Stimulated activated naive CD8-positive, alpha-beta T cell treated with anti-CD3 and anti-CD28 coated beads, Interleukin-15, amount 100 ng/mL, for 72 hours (primary cell): ENCODE data around the gene RGS14.

ENCODE experiments used
- ATAC-seq: fragments of 150-1000 bp; cut with Tn5 transposase; 2 replicates; pipeline ENCODE4 v1.10.0; 2021; ENCODE audit warnings: mild to moderate bottlenecking, moderate library complexity
- DNase-seq, 2 donors: peaks; one replicate each; pipeline ENCODE4 v3.0.0; 2021 to 2022
- H3K27ac Mint-ChIP-seq, 2 donors: one replicate each; pipeline ENCODE4 v1.8.0; 2022; ENCODE audit warnings: mild to moderate bottlenecking in 2 of 2, mixed read lengths in 2 of 2, moderate library complexity in 2 of 2
- H3K27me3 Mint-ChIP-seq: one replicate; pipeline ENCODE4 v1.8.0; 2022; ENCODE audit warnings: mixed read lengths
- H3K4me1 Mint-ChIP-seq: one replicate; pipeline ENCODE4 v1.8.0; 2022; ENCODE audit warnings: mild to moderate bottlenecking, mixed read lengths
- H3K4me3 Mint-ChIP-seq, 2 donors: one replicate each; pipeline ENCODE4 v1.8.0; 2022; ENCODE audit warnings: mild to moderate bottlenecking in 2 of 2, mixed read lengths in 2 of 2, moderate library complexity in 1 of 2
- H3K9me3 Mint-ChIP-seq, 2 donors: one replicate each; pipeline ENCODE4 v1.8.0; 2022; ENCODE audit warnings: mixed read lengths in 2 of 2

Gene RGS14

GRCh38 chr5:177357459-177358351 lies at the start of gene RGS14:
RGS14 (plus strand) TSS chr5:177357924; CDS start chr5:177358025, 101 bp downstream.
- Mint-ChIP-seq H3K27me3 (no peaks in the 10 kb centered on the region), H3K9me3 (peaks cover 11 to 14% of the 10 kb centered on the region in 2 donors), H3K27ac (peak within 1 kb of the TSS; percentile 85 to 94), H3K4me3 (peak within 1 kb of the TSS; percentile 90 to 94), H3K4me1 (peaks cover 80% of the 10 kb centered on the region)
- ATAC-seq (peak; percentile 91), DNase-seq (peak; percentile 66 to 71)

GRCh38 chr5:177308740-177309139 lies 49.0 kb upstream of the RGS14 start:
- peaks cover 78% of the 10 kb centered on the region for H3K4me1 Mint-ChIP-seq
- H3K27me3 Mint-ChIP-seq = no peaks in the 10 kb centered on the region
- no peak for ATAC-seq
- H3K27ac Mint-ChIP-seq = no peak overlapping the region
- DNase-seq = no peak
- H3K9me3 Mint-ChIP-seq = no peaks in the 10 kb centered on the region
- no peak overlapping the region for H3K4me3 Mint-ChIP-seq

- no peaks in the 10 kb centered on the region for H3K27me3 Mint-ChIP-seq
- H3K4me1 Mint-ChIP-seq = peaks cover 76% of the 10 kb centered on the region
- H3K9me3 Mint-ChIP-seq = no peaks in the 10 kb centered on the region
- DNase-seq (peak; percentile 75 to 79), ATAC-seq (no peak)
- H3K27ac Mint-ChIP-seq = peak overlapping the region in 1 of 2 donors; percentile 27
- peak overlapping the region; percentile 63 to 83 for H3K4me3 Mint-ChIP-seq
Measured at GRCh38 chr5:177309351-177310191, 48.2 kb upstream of the RGS14 start.

GRCh38 chr5:177310332-177310731 lies 47.4 kb upstream of the RGS14 start:
- Mint-ChIP-seq H3K27ac (no peak overlapping the region), H3K27me3 (no peaks in the 10 kb centered on the region), H3K9me3 (no peaks in the 10 kb centered on the region), H3K4me1 (peaks cover 73% of the 10 kb centered on the region), H3K4me3 (peak overlapping the region; percentile 83 to 88)
- DNase-seq (no peak), ATAC-seq (no peak)

GRCh38 chr5:177310757-177311391 lies 46.9 kb upstream of the RGS14 start:
- Mint-ChIP-seq H3K27ac (peak overlapping the region; percentile 73 to 95), H3K27me3 (no peaks in the 10 kb centered on the region), H3K4me3 (peak overlapping the region; percentile 83 to 88), H3K9me3 (no peaks in the 10 kb centered on the region), H3K4me1 (peaks cover 68% of the 10 kb centered on the region)
- ATAC-seq = no peak
- no peak for DNase-seq

GRCh38 chr5:177311392-177311722 lies 46.4 kb upstream of the RGS14 start:
- Mint-ChIP-seq H3K4me3 (peak overlapping the region; percentile 83 to 88), H3K4me1 (peaks cover 63% of the 10 kb centered on the region), H3K9me3 (no peaks in the 10 kb centered on the region), H3K27me3 (no peaks in the 10 kb centered on the region), H3K27ac (peak overlapping the region; percentile 78 to 98)
- ATAC-seq = no peak
- no peak for DNase-seq

- Mint-ChIP-seq H3K27me3 (no peaks in the 10 kb centered on the region), H3K9me3 (no peaks in the 10 kb centered on the region), H3K4me3 (peak within 1 kb of the TSS; percentile 83 to 88), H3K4me1 (peaks cover 57% of the 10 kb centered on the region), H3K27ac (peak within 1 kb of the TSS; percentile 95 to 98)
- DNase-seq (peak; percentile 98), ATAC-seq (peak; percentile 89)
Measured at GRCh38 chr5:177311723-177312648, 45.7 kb upstream of the RGS14 start, which contains the start of gene MXD3. MXD3 (minus strand) TSS chr5:177311898; CDS start chr5:177311830, 68 bp downstream.

- H3K4me1 Mint-ChIP-seq = peaks cover 55% of the 10 kb centered on the region
Measured at GRCh38 chr5:177312649-177313181, 45.0 kb upstream of the RGS14 start.

GRCh38 chr5:177313561-177314259 lies 44.0 kb upstream of the RGS14 start:
- Mint-ChIP-seq H3K9me3 (no peaks in the 10 kb centered on the region), H3K4me3 (peak overlapping the region; percentile 59 to 83), H3K27ac (no peak overlapping the region), H3K27me3 (no peaks in the 10 kb centered on the region), H3K4me1 (peaks cover 63% of the 10 kb centered on the region)
- no peak for ATAC-seq
- no peak for DNase-seq

More at GRCh38 chr5:177312649-177313181, 45.0 kb upstream of the RGS14 start:
- Mint-ChIP-seq H3K27ac (peak overlapping the region; percentile 93 to 98), H3K27me3 (no peaks in the 10 kb centered on the region), H3K4me3 (peak overlapping the region; percentile 83 to 88), H3K9me3 (no peaks in the 10 kb centered on the region)
- DNase-seq = peak; percentile 56 to 64
- peak; percentile 53 for ATAC-seq

GRCh38 chr5:177314376-177315342 lies 43.1 kb upstream of the RGS14 start:
- H3K27me3 Mint-ChIP-seq = no peaks in the 10 kb centered on the region
- no peak overlapping the region for H3K27ac Mint-ChIP-seq
- H3K4me3 Mint-ChIP-seq = peak overlapping the region in 1 of 2 donors; percentile 24
- DNase-seq (no peak), ATAC-seq (no peak)
- peaks cover 60% of the 10 kb centered on the region for H3K4me1 Mint-ChIP-seq
- no peaks in the 10 kb centered on the region for H3K9me3 Mint-ChIP-seq

GRCh38 chr5:177315411-177315810 lies 42.3 kb upstream of the RGS14 start:
- no peak for ATAC-seq
- H3K4me1 Mint-ChIP-seq = peaks cover 60% of the 10 kb centered on the region
- no peaks in the 10 kb centered on the region for H3K27me3 Mint-ChIP-seq
- H3K9me3 Mint-ChIP-seq = no peaks in the 10 kb centered on the region
- no peak overlapping the region for H3K4me3 Mint-ChIP-seq
- no peak for DNase-seq
- H3K27ac Mint-ChIP-seq = no peak overlapping the region

- Mint-ChIP-seq H3K27ac (peak overlapping the region in 1 of 2 donors; percentile 85), H3K9me3 (no peaks in the 10 kb centered on the region), H3K27me3 (no peaks in the 10 kb centered on the region), H3K4me3 (no peak overlapping the region), H3K4me1 (peaks cover 56% of the 10 kb centered on the region)
- ATAC-seq (no peak), DNase-seq (no peak)
Measured at GRCh38 chr5:177316005-177316404, 41.7 kb upstream of the RGS14 start.

- Mint-ChIP-seq H3K4me1 (peaks cover 53% of the 10 kb centered on the region), H3K27ac (no peak overlapping the region), H3K27me3 (no peaks in the 10 kb centered on the region), H3K4me3 (no peak overlapping the region), H3K9me3 (no peaks in the 10 kb centered on the region)
- peak; percentile 69 to 74 for DNase-seq
- ATAC-seq = peak; percentile 68
Measured at GRCh38 chr5:177317959-177318377, 39.8 kb upstream of the RGS14 start.
